PC-3 (cell line): Measurements from ENCODE around the gene IFNGR2. TPM values are rescaled to one million over a fixed set of nuclear protein-coding genes. Genes with fewer than 3 reads are reported as not detected.
"Not testable (repeated sequence)": the region's sequence is repeated elsewhere in the genome, so short reads cannot be mapped to it uniquely, and the experiment has no call there.

Source experiments
- ATAC-seq: fragments of 200-7000 bp; cut with Tn5 transposase; 2 replicates; pipeline ENCODE4 v1.9.1; 2020; ENCODE audit warnings: mild to moderate bottlenecking, moderate library complexity
- BruUV-seq: library from RNA; stranded (reverse); fragments of 400-500 nt; replicated peaks from 2 replicates; lab custom pipeline; 2021; lab: Mats Ljungman, UMichigan
- CTCF ChIA-PET: fragments of 300-600 bp; sonication (Branson Sonifier 250); formaldehyde crosslinking; loops from one replicate; lab custom pipeline; 2022; ENCODE audit warnings: antibody characterized with exemption; lab: Charles Lee
- POLR2A ChIA-PET: fragments of 300-600 bp; sonication (Branson Sonifier 250); formaldehyde crosslinking; loops from one replicate; lab custom pipeline; 2022; ENCODE audit warnings: antibody characterized with exemption; ENCODE audit not compliant: unreplicated experiment; lab: Charles Lee
- DNase-seq: peaks from one replicate; pipeline ENCODE4 v3.0.0-alpha.2; 2015
- H2AFZ ChIP-seq: fragments of 300-600 bp; sonication (generic); 2 replicates; pipeline ENCODE4 v1.6.0; 2016; ENCODE audit warnings: antibody characterized with exemption, low read length
- H3F3A ChIP-seq: fragments of 300-600 bp; sonication (generic); one replicate; pipeline ENCODE4 v1.6.0; 2017; ENCODE audit warnings: antibody characterized with exemption, low read length, control low read depth, mild to moderate bottlenecking; ENCODE audit not compliant: unreplicated experiment
- H3K27ac ChIP-seq: fragments of 300-600 bp; sonication (generic); 2 replicates; pipeline ENCODE4 v1.5.1; 2016; ENCODE audit warnings: mild to moderate bottlenecking, low read length
- H3K27me3 ChIP-seq: fragments of 300-600 bp; sonication (generic); 2 replicates; pipeline ENCODE4 v1.6.1; 2016; ENCODE audit warnings: low read length, mixed read lengths
- H3K36me3 ChIP-seq: fragments of 300-600 bp; sonication (generic); 2 replicates; pipeline ENCODE4 v1.6.1; 2016; ENCODE audit warnings: low read depth, mixed run types, low read length, mixed read lengths
- H3K4me1 ChIP-seq: fragments of 300-600 bp; sonication (generic); 2 replicates; pipeline ENCODE4 v1.5.1; 2016; ENCODE audit warnings: low read length; ENCODE audit not compliant: insufficient read depth
- H3K4me2 ChIP-seq: fragments of 300-600 bp; sonication (generic); 2 replicates; pipeline ENCODE4 v1.6.0; 2016; ENCODE audit warnings: low read length
- H3K4me3 ChIP-seq: fragments of 300-600 bp; sonication (generic); 2 replicates; pipeline ENCODE4 v1.5.1; 2016; ENCODE audit warnings: mild to moderate bottlenecking, low read length, mixed read lengths
- H3K79me2 ChIP-seq: fragments of 300-600 bp; sonication (generic); 2 replicates; pipeline ENCODE4 v1.6.1; 2017; ENCODE audit warnings: low read length, mixed read lengths
- H3K9ac ChIP-seq: fragments of 300-600 bp; sonication (generic); 2 replicates; pipeline ENCODE4 v1.6.0; 2016; ENCODE audit warnings: mild to moderate bottlenecking, low read length
- H3K9me2 ChIP-seq: fragments of 300-600 bp; sonication (generic); replicated peaks from 2 replicates; pipeline ENCODE4 v1.6.1; 2016; ENCODE audit warnings: mixed run types, low read length, mixed read lengths
- H3K9me3 ChIP-seq: fragments of 300-600 bp; sonication (generic); 2 replicates; pipeline ENCODE4 v1.6.1; 2016; ENCODE audit warnings: low read length, mixed read lengths
- H4K20me1 ChIP-seq: fragments of 300-600 bp; sonication (generic); 2 replicates; pipeline ENCODE4 v1.6.1; 2016; ENCODE audit warnings: low read length, mixed read lengths
- EZH2 ChIP-seq: fragments of 300-600 bp; sonication (generic); IDR thresholded peaks from one replicate; pipeline ENCODE4 v1.6.1; 2017; ENCODE audit warnings: antibody characterized with exemption, mild to moderate bottlenecking, low read length; ENCODE audit not compliant: unreplicated experiment
- EZH2phosphoT487 ChIP-seq: fragments of 300-600 bp; sonication (generic); IDR thresholded peaks from 2 replicates; pipeline ENCODE4 v1.6.1; 2018; ENCODE audit warnings: mild to moderate bottlenecking, antibody characterized with exemption, low read length, borderline replicate concordance
- intact Hi-C: fragments of 100-400 bp; cut with micrococcal nuclease; formaldehyde crosslinking; loops from 2 replicates; pipeline ENCODE4 v1.9.0; 2023
- total RNA-seq: library from RNA; depleted of rRNA; stranded (reverse); fragments of >200 nt; gene quantifications from 2 replicates; pipeline ENCODE4 v1.2.3, GENCODE V29; 2014
- TF ChIP-seq, protein P1 (sequence below): fragments of 300-600 bp; sonication (generic); conservative IDR thresholded peaks from 2 replicates; pipeline ENCODE4 v1.5.1; 2017; ENCODE audit warnings: antibody characterized with exemption, low read depth, mild to moderate bottlenecking, low read length

IFNGR2 gene
- total RNA-seq, 1 experiment from 2014 or later, result 37.8 TPM

DNA sequence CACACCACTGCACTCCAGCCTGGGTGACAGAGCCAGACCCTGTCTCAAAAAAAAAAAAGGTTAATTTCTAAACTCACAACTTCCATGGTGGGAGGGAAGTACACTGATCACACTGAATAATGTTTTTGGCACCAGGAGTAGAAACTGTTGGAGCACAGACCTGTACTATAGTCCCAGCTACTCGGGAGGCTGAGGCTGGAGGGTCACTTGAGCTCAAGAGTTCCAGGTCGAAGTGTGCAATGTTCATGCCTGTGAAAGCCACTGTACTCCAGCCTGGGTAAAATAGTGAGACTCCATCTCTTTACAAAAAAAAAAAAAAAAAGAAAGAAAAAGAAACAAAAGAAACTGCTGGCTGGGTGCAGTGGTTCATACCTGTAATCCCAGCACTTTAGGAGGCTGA is 41.3 kb downstream of the IFNGR2 start:
- Histone ChIP-seq H3K9me3 (no peaks in the 10 kb centered on the region), H2AFZ (no peak overlapping the region), H3K9me2 (no peaks in the 10 kb centered on the region), H3K36me3 (no peaks in the 10 kb centered on the region), H3K4me1 (peaks cover 21% of the 10 kb centered on the region), H3F3A (no peaks in the 10 kb centered on the region), H3K27ac (peak overlapping the region; percentile 22), H3K4me2 (no peak overlapping the region), H3K79me2 (no peaks in the 10 kb centered on the region), H3K9ac (peak overlapping the region; percentile 11; the same call in 1 of the 2 replicates), H4K20me1 (no peaks in the 10 kb centered on the region), H3K27me3 (no peaks in the 10 kb centered on the region), H3K4me3 (no peak overlapping the region)
- intact Hi-C loops, result loop anchor here (2.0 kb wide), 1 partner anchor 70 kb away; no protein-coding TSS in a partner anchor
- ChIA-PET CTCF (interaction anchor here (0.8 to 2.2 kb wide), 8 partner anchors 10 to 245 kb away, joined by 3 to 22 read pairs (median 6); partner anchors contain the start of genes IFNAR1 and TMEM50B), POLR2A (interaction anchor here (0.7 kb wide), 2 partner anchors 41 to 245 kb away, joined by 3 to 5 read pairs; no protein-coding TSS in a partner anchor)
- TF ChIP-seq EZH2phosphoT487 (no peak), EZH2 (no peak)
- TF ChIP-seq, protein P1, sequence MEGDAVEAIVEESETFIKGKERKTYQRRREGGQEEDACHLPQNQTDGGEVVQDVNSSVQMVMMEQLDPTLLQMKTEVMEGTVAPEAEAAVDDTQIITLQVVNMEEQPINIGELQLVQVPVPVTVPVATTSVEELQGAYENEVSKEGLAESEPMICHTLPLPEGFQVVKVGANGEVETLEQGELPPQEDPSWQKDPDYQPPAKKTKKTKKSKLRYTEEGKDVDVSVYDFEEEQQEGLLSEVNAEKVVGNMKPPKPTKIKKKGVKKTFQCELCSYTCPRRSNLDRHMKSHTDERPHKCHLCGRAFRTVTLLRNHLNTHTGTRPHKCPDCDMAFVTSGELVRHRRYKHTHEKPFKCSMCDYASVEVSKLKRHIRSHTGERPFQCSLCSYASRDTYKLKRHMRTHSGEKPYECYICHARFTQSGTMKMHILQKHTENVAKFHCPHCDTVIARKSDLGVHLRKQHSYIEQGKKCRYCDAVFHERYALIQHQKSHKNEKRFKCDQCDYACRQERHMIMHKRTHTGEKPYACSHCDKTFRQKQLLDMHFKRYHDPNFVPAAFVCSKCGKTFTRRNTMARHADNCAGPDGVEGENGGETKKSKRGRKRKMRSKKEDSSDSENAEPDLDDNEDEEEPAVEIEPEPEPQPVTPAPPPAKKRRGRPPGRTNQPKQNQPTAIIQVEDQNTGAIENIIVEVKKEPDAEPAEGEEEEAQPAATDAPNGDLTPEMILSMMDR, result no peak
- ATAC-seq, result no peak
- no peak for DNase-seq
- BruUV-seq, result no TSS peak

DNA sequence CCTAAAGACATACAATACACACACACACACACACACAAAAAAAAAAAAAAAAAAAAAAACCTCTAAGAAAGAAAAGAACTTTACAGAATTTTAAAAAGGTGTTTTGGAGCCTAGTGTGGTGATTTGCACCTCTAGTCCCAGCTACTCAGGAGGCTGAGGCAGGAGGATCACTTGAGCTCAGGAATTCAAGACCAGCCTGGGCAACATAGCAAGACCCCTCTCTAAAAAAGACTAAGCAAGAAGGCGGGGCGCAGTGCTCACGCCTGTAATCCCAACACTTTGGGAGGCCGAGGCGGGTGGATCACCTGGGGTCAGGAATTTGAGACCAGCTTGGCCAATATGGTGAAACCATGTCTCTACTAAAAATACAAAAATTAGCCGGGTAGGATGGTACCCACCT is 43.4 kb downstream of the IFNGR2 start:
- ATAC-seq, DNase-seq, H3K27me3 ChIP-seq, H3K4me2 ChIP-seq, H3K9me3 ChIP-seq, H3K9me2 ChIP-seq, H3K9ac ChIP-seq, H3K36me3 ChIP-seq, H4K20me1 ChIP-seq, H3K4me3 ChIP-seq, H2AFZ ChIP-seq, CTCF ChIA-PET, POLR2A ChIA-PET, H3K27ac ChIP-seq, H3F3A ChIP-seq, H3K79me2 ChIP-seq, BruUV-seq: not testable (repeated sequence)
- peaks cover 27% of the 10 kb centered on the region for H3K4me1 ChIP-seq
- intact Hi-C loops, result loop anchor here (5.0 kb wide), 1 partner anchor 504 kb away; no protein-coding TSS in a partner anchor

DNA sequence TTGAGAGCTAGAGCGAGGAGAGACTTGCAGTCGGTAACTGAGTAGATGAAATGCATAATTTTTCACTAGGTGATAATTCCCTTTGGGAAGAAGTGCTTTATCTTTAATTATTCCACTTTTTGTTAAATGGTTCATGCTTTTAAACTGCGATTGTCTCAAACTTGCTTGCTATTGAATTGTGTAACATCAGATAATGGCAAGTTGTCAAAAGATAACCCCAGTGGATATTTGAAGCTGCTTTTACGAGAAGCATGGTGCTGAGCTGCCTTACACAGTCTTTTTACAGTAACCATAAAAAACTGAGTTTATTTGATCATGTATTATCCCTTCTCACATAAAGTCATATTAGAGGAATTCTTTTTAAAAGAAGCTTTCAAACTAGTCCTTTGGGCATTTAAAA is 46.4 kb downstream of the IFNGR2 start:
- Histone ChIP-seq H3K4me1 (peaks cover 26% of the 10 kb centered on the region), H3K4me2 (no peak overlapping the region), H3K4me3 (no peak overlapping the region), H3K9ac (no peak overlapping the region), H2AFZ (no peak overlapping the region), H3F3A (peaks cover 5% of the 10 kb centered on the region), H4K20me1 (no peaks in the 10 kb centered on the region), H3K27ac (no peak overlapping the region), H3K9me2 (no peaks in the 10 kb centered on the region), H3K79me2 (no peaks in the 10 kb centered on the region), H3K9me3 (no peaks in the 10 kb centered on the region), H3K36me3 (0 out of 2 replicates have a peak, but pooled peaks cover 2% of the 10 kb centered on the region), H3K27me3 (no peaks in the 10 kb centered on the region)
- ChIA-PET CTCF (no interaction called here), POLR2A (no interaction called here)
- intact Hi-C loops, result loop anchor here (5.0 kb wide), 2 partner anchors 507 to 722 kb away; partner anchors contain the start of gene SYNJ1
- ATAC-seq (no peak), DNase-seq (no peak)
- BruUV-seq, result TSS peak; percentile 43
- TF ChIP-seq EZH2phosphoT487, result no peak
- no peak for TF ChIP-seq EZH2
- TF ChIP-seq, protein P1, result no peak
